SK-N-SH (cell line): ENCODE results near the gene WNT6.

ENCODE experiments used
- EP300 ChIP-seq, 2 experiments: IDR thresholded peaks; 2 replicates each; pipeline versions ENCODE4 v1.4.0 to v1.6.1; 2012; ENCODE audit warnings: borderline replicate concordance in 1 of 2, low read depth in 1 of 2, low read length in 1 of 2
- POLR2AphosphoS5 ChIP-seq: IDR thresholded peaks from 2 replicates; pipeline ENCODE4 v1.6.1; 2012; ENCODE audit warnings: low read depth, low read length
- RAD21 ChIP-seq: IDR thresholded peaks from 2 replicates; pipeline ENCODE4 v1.6.1; 2012; ENCODE audit warnings: mild to moderate bottlenecking, low read length
- RFX5 ChIP-seq: IDR thresholded peaks from 2 replicates; pipeline ENCODE4 v1.6.1; 2012; ENCODE audit warnings: mild to moderate bottlenecking, improper control_type of control experiment, low read length
- USF2 ChIP-seq: fragments of 150-350 bp; IDR thresholded peaks from 2 replicates; pipeline ENCODE4 v1.6.1; 2017; ENCODE audit warnings: antibody characterized with exemption, low read length, low read depth, borderline replicate concordance
- TF ChIP-seq, protein P1 (sequence below): fragments of 200-600 bp; sonication (generic); IDR thresholded peaks from 2 replicates; pipeline ENCODE4 v1.6.1; 2017; ENCODE audit warnings: antibody characterized with exemption, mild to moderate bottlenecking, moderate library complexity

DNA sequence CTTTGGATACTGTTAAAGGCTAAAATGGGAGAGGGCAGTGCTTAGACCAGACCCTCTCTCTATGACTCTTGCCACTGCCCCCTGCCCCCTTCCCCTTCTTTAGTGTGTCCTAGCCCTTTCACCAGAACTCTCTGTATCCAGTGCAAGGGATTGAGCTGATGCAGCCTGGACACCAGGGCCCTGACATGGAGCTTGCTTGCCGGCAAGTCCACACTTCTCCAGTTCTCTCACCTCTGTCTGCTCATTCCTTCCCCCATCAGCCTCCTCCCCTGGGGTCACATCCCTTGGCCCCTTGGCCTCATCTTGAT, 1.5 kb upstream of the WNT6 start:
- TF ChIP-seq POLR2AphosphoS5 (no peak), USF2 (no peak), RFX5 (no peak), RAD21 (no peak), EP300 (IDR thresholded peaks at IDR 0.05; ENCODE audit: borderline replicate concordance in 1 of 2, low read depth in 1 of 2, low read length in 1 of 2) (no peak)
- TF ChIP-seq, protein P1, sequence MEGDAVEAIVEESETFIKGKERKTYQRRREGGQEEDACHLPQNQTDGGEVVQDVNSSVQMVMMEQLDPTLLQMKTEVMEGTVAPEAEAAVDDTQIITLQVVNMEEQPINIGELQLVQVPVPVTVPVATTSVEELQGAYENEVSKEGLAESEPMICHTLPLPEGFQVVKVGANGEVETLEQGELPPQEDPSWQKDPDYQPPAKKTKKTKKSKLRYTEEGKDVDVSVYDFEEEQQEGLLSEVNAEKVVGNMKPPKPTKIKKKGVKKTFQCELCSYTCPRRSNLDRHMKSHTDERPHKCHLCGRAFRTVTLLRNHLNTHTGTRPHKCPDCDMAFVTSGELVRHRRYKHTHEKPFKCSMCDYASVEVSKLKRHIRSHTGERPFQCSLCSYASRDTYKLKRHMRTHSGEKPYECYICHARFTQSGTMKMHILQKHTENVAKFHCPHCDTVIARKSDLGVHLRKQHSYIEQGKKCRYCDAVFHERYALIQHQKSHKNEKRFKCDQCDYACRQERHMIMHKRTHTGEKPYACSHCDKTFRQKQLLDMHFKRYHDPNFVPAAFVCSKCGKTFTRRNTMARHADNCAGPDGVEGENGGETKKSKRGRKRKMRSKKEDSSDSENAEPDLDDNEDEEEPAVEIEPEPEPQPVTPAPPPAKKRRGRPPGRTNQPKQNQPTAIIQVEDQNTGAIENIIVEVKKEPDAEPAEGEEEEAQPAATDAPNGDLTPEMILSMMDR = no peak
